HK-2 (cell line): ENCODE measurements around the gene USF2.

Experiments
- DNase-seq: peaks from one replicate; pipeline ENCODE4 v3.0.0-alpha.2; 2018; ENCODE audit not compliant: unreplicated experiment

The USF2 gene

DNA sequence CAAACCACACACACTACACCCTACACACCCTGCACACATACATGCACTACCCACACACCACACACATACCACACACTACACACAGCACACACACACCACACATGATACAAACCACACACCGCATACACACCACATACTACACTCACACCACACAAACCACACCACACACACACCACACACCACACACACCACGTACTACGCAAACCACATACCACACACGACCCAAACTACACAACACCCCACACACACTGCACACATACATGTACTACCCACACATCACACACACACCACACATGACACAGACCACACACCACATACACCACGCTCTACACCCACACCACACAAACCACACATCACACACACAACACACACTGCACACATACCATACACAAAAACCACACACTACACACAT is 29.8 kb downstream of the USF2 start:
- DNase-seq: no peak

DNA sequence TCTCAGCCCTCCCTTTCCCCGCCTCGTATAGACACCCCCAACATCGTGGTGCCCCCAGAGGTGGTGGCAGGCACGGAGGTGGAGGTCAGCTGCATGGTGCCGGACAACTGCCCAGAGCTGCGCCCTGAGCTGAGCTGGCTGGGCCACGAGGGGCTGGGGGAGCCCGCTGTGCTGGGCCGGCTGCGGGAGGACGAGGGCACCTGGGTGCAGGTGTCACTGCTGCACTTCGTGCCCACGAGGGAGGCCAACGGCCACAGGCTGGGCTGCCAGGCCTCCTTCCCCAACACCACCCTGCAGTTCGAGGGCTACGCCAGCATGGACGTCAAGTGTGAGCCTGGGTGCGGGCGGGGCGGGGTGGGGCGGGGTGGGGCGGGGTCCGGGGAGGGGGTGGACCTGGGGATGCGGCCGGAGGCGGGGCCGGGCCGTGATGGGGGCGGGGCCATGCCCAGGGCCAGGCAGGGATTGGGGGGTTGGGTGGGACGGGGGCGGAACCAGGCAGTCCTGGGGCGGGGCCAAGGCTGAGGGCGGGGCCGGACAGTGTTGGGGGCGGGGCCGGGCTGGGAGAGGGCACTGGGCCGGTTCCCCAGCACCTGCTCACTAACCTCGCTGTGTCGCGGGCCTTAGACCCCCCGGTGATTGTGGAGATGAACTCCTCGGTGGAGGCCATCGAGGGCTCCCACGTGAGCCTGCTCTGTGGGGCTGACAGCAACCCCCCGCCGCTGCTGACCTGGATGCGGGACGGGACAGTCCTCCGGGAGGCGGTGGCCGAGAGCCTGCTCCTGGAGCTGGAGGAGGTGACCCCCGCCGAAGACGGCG is 31.0 kb downstream of the USF2 start:
- no peak for DNase-seq

DNA sequence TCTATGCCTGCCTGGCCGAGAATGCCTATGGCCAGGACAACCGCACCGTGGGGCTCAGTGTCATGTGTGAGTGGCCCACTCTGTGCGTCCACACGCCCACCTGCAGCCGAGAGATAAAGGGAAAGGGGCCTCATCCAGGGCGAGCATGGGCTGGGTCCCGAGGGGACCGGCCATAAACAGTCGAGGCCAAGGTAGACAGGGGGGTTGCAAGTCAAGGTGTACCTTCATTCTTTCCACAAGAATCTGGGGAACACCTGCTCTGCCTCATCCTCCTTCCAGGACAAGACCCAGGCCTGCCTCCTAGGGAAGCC is 31.5 kb downstream of the USF2 start:
- no peak for DNase-seq

DNA sequence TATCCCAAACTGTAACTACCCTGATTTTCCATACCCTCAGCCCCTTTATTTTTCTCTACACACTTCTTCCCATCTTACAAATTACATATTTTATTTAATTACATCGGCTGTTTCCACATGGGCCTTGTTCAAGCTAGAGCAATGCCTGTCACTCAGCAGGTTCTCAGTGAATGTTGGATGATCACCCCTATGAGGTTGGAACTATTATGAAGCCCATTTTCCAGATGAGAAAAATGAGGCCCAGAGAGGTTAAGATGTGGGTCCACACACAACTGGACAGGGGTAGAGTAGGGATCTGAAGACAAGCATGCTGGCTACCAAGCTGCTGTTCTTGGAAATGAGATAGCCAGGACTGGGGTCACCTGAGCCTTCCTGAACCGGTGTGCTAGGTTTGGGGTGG is 33.2 kb downstream of the USF2 start:
- DNase-seq: no peak

DNA sequence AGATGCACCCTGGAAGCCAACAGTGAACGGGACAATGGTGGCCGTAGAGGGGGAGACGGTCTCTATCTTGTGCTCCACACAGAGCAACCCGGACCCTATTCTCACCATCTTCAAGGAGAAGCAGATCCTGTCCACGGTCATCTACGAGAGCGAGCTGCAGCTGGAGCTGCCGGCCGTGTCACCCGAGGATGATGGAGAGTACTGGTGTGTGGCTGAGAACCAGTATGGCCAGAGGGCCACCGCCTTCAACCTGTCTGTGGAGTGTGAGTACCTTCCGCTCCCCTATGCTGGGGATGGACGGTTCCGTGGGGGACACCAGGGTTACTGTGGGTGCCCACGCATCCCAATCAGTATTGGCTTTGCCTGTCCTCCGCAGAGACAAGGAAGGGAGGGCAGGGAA is 33.7 kb downstream of the USF2 start:
- no peak for DNase-seq

DNA sequence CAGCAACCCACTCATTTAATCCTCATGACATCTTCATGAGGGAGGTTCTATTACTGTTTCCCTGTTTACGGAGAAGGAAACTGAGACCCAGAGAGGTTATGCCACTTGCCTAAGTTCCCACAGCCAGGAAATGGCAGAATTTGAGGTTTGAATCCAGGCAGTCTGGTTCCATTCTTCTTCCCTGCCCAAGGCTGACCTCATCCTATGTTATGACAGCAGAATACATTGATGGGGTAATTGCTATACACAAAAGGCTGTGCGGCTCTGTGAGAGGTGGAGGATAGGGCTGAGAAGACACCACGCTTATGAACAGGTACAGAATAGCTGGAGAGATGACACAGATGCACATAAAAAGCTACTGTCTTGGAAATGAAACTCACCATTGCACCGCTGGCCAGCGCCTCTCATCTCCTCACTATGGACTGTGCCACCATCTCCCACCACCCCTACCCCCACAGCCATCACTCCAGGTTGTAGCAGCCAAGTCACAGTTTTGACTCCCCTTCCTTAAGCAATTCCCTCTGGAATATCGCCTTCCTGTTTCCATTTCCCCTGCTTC is 34.7 kb downstream of the USF2 start:
- no peak for DNase-seq

DNA sequence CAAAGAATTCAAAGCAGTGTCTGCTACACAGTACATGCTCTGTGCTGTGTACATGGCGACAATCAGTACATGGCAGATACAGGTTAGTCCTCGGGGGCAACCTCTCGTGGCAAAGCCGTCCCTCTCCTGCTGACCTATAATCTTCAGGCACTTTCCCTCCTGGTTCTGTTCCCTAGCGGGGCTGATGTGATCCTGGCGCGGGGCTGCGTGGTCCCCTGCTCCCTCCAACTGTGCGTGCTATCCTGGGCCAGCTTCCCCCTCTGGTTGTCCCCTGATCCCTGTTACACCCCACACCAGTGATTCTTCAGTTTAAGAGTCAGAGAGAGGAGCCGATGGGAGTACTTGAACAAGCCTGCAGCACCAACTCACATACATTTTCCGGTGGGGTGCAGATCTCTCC is 35.3 kb downstream of the USF2 start:
- no peak for DNase-seq

DNA sequence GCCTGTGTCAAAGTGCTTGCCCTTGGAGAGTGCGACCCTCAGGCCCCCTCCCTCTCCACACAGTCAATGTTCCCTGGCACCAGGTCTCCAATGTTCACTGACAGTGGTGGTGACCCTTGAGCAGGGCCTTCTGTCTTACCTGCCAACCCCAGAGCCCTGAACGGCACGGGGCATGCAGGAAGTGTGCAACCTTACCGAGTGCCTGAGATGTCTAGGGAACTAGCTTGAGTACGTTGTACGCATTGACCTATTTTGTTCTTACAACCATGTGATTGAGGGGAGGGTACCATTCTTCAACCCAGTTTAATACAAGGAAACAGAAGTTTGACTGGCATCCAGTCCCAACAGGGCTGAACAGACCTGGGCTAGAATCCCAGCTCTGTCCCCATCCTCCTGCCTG is 36.4 kb downstream of the USF2 start:
- no peak for DNase-seq

DNA sequence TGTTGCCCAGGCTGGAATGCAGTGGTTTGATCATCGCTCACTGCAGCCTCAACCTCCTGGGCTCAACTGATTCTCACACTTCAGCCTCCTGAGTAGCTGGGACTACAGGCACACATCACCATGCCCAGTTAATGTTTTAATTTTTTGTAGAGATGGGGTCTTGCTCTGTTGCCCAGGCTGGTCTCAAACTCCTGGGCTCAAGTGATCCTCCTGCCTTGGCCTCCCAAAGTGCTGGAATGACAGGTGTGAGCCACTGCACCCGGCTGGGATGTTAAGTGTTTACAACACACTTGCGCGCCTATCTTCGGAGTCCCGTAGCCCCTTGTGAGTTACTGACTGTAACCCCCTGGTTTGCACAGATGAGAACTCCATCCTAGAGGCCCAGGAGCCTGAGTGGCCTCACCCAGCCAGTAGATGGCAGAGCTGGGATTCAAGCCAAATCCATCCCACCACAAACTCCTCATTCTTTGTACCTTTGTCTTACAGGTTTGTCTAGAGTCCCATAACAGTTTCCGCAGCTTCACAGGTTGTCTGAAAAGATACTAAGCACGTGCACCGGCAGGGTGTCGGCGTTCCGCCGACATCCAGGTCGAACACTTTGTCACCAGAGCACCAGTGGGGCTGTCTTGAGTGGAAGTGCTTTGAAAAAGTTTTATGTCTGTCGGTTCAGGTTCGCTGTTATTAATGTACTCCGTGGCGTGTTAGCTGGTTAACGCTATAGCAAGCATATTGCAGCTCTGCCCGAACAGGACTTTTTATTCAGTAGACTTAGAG is 37.9 kb downstream of the USF2 start:
- no peak for DNase-seq

DNA sequence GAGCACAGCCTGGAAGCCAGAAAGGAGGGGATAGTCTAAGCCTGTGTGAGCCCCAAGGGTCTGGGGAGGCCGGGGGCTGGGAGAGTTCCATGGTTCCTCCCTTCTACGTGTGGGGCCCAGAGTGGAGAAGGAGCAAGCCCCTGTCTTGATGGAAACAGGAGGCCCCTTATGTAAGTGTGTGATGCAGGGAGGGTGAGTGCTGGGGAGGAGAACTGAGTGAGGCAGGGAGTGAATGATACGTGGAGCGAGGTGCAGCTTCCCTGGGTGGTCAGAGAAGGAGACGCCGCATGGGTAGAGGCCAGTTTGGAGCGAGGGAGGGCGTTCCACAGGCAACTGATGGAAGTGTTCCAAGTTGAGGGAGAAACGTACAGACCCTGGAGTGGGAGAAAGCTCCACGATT is 39.2 kb downstream of the USF2 start:
- no peak for DNase-seq

DNA sequence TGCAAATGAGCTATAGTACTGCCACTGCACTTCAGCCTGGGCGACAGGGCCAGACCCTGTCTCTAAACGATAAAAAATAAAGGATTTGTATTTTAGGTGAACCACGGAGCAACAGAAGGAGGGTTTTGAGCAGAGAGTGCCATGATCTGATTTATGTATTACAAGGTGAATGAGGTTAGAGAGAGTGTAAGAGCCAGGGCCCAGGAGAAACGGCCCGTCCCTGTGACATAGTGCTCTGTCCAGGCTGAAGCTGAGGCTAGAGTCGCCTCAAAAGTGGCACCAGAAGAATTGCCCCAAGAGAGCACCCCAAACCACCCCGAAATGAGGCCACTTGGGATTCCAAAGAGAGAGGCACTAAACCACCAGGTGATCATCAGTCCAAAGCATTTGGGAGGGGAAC is 40.1 kb downstream of the USF2 start:
- DNase-seq: no peak

DNA sequence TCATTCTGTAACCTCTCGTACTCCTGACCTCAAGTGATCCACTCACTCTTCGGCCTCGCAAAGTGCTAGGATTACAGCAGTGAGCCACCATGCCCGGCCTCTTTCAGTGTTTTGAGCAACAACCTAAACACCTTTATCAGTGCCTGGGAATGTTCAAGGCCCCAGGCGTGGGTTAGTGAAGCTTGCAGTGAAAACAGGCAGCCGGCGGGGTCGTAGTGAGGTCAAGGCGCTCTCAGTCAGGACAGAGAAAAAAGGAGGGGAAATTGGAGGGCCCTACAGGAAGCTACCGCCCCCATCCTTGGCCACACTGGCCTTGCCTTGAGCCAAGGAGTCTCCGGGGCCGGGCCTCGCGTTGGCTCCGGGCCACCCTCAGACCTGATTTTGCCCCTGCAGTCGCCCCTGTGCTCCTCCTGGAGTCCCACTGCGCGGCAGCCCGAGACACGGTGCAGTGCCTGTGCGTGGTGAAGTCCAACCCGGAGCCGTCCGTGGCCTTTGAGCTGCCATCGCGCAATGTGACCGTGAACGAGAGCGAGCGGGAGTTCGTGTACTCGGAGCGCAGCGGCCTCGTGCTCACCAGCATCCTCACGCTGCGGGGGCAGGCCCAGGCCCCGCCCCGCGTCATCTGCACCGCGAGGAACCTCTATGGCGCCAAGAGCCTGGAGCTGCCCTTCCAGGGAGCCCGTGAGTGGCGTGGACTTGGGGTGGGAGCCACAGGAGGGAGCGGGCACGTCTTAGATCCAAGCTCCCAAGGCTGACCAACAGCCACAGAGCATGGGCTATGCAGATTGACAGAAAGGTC is 40.9 kb downstream of the USF2 start:
- DNase-seq: peak; percentile 44

DNA sequence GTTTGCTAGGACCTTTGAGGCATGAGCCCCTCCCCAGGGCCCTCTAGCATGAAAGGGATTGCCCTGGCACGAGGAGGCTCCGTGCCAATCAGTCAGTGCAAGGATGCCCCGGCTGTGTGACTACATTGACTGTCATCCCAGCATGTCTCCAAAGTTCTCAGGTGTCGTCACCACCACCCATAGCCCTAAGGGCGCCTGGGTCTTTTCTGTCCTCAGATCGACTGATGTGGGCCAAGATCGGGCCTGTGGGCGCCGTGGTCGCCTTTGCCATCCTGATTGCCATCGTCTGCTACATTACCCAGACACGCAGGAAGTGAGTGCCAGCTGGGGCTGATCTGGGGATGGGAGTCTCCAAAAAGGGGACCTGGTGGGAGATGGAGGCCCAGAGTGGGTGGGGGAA is 41.6 kb downstream of the USF2 start:
- no peak for DNase-seq

DNA sequence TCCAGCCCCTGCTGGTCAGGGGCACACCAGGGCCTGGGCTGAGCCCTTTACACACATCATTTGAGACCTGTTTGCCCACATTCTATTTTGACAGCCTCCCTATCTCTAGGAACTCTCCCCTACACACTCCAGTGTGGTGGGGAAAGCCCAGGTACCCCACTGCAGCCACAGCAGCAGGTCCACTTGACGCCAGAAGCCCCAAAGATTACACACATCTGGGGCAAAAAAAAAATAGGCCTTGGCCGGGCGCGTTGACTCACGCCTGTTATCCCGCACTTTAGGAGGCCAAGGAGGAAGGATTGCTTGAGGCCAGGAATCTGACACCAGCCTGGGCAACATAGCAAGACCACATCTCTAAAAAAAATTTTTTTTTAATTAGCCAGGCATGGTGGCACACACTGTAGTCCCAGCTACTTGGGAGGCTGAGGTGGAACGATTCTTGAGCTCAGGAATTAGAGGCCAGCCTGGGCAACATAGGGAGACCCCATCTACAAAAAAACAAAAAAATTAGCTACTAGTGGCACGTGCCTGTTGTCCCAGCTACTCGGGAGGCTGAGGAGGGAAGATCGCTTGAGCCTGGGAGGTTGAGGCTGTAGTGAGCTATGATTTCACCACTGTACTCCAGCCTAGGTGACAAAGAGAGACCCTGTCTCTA is 42.2 kb downstream of the USF2 start:
- no peak for DNase-seq

DNA sequence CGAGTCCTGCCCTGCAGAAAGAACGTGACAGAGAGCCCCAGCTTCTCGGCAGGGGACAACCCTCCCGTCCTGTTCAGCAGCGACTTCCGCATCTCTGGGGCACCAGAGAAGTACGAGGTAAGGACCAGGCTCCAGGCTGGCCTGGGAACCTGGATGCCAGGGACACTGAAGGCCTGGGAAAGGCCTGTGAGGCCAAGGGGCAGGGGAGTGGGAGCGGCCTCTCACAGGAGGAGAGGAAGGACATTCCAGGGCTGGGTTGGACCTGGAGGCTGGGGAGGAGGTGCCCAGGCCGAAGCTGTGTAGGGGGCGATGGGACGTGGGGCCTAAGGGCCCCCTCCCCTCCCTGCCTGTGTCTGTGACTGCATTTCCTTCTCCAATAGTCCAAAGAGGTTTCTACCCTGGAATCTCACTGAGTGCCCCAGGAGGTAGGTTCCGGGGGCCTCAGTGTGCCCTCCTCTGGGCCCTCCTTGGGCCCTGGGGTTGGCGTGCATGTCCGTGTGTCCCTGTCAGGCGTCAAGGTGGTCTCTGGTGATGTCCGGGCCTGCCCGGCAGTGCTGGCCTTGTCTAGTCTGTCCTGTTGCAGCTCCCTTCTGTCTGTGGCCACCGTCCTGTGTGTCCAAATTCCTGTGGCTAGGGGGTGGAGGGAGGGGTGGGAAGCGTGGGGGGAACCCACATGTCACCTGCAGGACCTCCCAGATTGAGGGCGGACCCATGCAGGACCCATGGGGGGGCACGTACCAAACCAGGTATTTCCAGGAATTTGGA is 43.3 kb downstream of the USF2 start:
- no peak for DNase-seq

DNA sequence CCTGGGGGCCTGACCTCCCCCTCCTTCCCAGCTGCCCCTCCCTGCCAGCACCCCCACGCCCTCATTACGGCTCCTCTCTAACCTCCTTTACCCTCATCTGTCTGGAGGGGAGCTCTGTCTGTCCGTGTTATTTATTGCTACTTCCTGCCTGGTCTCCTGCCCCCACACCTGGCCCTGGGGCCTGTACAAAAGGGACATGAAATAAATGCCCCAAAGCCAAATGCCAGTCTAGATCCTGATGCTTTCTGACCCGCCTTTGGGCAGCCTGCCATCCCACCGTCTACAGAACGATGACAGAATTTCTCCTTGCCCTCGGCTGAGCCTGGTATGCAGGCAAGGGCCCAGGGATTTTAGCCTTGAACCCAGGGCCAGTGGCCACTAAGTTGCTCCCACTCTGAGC is 44.8 kb downstream of the USF2 start:
- no peak for DNase-seq

DNA sequence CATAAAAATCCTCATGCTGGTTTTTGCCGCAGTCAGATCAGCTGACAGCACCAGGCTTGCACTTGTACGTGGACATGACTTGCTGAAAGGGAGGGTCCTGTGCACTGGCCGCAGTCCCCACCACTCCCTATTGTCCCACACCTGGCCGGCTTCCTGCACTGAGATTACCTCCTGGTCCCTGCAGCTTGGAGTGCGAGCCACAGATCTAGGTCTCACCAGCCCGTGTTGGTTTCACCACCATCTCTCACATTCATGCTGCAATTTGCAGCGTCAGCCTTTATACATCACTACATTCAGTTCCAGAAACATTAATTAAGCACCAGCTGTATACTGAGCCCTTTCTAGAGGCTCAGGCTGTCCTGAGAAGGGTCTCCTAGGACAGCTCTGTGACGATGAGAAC is 45.3 kb downstream of the USF2 start:
- DNase-seq: no peak

DNA sequence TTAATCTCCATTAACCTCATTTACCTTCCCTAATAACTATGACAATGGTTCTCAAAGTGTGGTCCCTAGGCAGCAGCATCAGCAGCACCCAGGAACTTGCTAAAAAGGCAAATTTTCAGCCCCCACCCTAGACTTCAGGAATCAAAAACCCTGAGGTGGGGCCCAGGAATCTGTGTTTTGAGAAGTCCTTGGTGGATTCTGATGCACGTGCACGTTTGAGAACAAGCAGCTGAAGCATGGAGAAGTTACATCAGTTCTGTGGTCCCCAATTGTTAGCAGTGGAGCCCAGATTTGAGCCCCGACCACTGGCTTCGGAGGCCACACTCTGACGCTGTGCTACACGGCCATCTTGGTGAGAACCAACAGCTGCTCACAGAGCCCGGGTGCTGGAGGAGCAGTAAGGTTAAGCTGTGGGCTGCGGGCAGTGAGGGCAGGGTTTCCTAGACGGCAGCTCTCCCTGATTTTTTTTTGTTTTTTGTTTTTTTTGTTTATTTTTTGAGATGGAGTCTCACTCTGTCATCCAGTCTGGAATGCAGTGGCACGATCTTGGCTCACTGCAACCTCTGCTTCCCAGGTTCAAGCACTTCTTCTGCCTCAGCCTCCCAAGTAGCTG is 46.2 kb downstream of the USF2 start:
- no peak for DNase-seq

DNA sequence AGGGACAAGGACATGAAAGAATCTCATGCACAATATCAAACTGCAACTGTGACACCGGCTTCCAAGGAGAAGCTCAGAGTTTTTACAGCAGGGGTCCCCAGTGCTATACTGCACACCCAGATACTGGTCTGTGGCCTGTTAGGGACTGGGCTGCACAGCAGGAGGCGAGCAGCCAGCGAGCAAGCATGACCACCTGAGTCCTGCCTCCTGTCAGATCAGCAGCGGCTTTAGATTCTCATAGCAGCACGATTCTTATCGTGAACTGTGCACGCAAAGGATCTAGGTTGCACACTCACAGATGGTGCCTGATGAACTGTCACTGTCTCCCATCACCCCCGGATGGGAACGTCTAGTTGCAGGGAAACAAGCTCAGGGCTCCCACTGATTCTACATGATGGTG is 47.1 kb downstream of the USF2 start:
- DNase-seq: no peak

DNA sequence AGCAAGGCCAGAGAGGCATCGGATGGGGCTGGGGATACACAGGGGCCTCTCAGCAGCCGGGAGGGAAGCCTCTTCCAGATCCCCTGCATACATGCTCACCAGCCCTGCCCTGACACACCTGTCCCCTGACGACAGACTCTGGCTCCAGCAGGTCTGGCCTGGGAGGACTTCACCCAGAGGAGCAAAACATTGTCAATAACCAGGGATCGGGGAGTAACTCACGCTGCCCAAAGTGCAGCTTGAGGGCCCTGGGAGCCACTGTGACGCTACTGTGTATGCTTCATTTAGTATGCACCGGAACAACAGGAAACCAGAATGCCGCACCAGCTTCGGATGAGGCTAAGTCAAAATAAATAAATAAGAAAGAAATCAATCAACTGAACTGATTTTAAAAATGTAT is 47.8 kb downstream of the USF2 start:
- DNase-seq: no peak
